RWPE1 (cell line): Measurements from ENCODE around the gene CREB5.

ENCODE experiments used
- CTCF ChIA-PET: fragments of 350-600 bp; sonication (Branson Sonifier 250); formaldehyde crosslinking; extraction: SDS; loops from one replicate; lab custom pipeline; 2021; lab: Yijun Ruan, JAX
- POLR2A ChIA-PET: fragments of 400-600 bp; formaldehyde crosslinking; extraction: SDS; loops from one replicate; lab custom pipeline; 2020; ENCODE audit warnings: antibody characterized with exemption; ENCODE audit not compliant: low non-redundant PET; lab: Yijun Ruan, JAX
- DNase-seq: peaks from one replicate; pipeline ENCODE4 v3.0.0; 2012; ENCODE audit warnings: low spot score
- H3K27ac ChIP-seq: fragments of 450-650 bp; 2 replicates; pipeline ENCODE4 v1.5.1; 2017
- CTCF ChIP-seq: fragments of 450-650 bp; conservative IDR thresholded peaks from 2 replicates; pipeline ENCODE4 v1.5.1; 2017; ENCODE audit warnings: low read depth, mild to moderate bottlenecking

The CREB5 gene

GRCh38 chr7:28711114-28711513 lies 298.8 kb downstream of the CREB5 start:
- CTCF ChIA-PET, result no interaction called here
- no peak overlapping the region for H3K27ac ChIP-seq
- POLR2A ChIA-PET, result no interaction called here
- TF ChIP-seq CTCF, result no peak
- DNase-seq, result no peak

- CTCF ChIA-PET, result interaction anchor here (1.2 kb wide), 1 partner anchor 11 kb away, joined by 3 read pairs; no protein-coding TSS in a partner anchor
- DNase-seq, result no peak
- TF ChIP-seq CTCF, result no peak
- POLR2A ChIA-PET, result no interaction called here
- no peak overlapping the region for H3K27ac ChIP-seq
Observed at GRCh38 chr7:28714459-28715120, 302.3 kb downstream of the CREB5 start.

DNA sequence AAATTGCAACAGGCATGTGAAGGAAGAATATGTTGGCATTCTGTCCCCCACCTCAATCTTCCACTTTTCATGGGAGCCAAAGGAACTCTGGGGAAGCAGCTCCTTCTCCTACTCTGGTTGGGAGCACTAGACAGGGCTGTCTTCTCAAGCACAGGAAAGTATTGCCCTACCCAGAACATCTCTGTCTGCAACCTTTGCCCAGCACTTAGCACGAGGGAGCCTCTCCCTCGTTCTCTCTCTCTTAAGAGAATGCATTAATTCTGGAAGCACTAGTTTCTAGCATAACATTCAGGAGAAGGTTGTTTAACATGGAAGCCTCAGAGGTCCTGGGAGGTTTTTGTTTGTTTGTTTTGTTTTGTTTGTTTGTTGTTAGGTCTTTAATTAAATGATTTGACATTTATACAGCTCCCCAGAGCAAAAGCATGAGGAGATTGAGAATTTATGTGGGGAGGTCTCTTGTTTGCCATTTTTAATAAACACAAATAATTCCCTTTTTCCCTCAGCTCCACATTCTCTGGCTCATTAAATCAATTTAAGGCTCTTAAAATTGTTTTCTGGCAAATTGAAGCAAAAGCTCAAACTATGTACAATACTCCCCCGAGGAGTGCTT lies 305.2 kb downstream of the CREB5 start:
- no peak for TF ChIP-seq CTCF
- ChIA-PET CTCF (interaction anchor here (0.6 kb wide), 2 partner anchors 17 to 20 kb away, joined by 3 to 7 read pairs; no protein-coding TSS in a partner anchor), POLR2A (no interaction called here)
- DNase-seq, result no peak
- H3K27ac ChIP-seq, result no peak overlapping the region

DNA sequence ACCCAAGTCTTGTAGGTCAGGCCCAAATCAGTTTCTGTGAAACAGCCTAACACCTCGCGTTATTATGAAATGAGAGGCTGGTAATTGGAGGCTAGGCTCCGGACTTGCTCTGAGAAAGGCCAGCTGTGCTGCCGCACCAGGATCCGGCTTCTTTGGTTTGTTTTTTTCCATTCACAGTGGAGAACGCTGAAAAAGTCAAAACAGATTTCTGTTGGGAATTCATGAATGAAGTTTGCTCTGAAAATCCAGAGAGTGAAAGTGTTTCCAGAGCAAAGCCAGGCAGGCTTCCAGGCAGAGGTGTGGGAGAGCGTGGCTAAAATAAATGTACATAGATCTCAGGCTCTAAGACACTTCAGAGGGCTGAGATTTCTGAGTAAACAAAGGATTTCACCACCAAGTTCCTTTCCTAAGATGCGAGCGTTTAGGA lies 305.8 kb downstream of the CREB5 start:
- POLR2A ChIA-PET, result no interaction called here

GRCh38 chr7:28718545-28718944 lies 306.2 kb downstream of the CREB5 start:
- CTCF ChIA-PET, result no interaction called here
- no peak for DNase-seq
- TF ChIP-seq CTCF, result no peak
- POLR2A ChIA-PET, result no interaction called here
- no peak overlapping the region for H3K27ac ChIP-seq

More for the DNA sequence above, 305.8 kb downstream of the CREB5 start:
- CTCF ChIA-PET, result interaction anchor here (0.6 kb wide), 1 partner anchor 21 kb away, joined by 3 read pairs; no protein-coding TSS in a partner anchor
- no peak overlapping the region for H3K27ac ChIP-seq
- DNase-seq, result no peak
- TF ChIP-seq CTCF, result no peak

GRCh38 chr7:28722684-28723083 lies 310.4 kb downstream of the CREB5 start:
- POLR2A ChIA-PET, result no interaction called here
- no peak overlapping the region for H3K27ac ChIP-seq
- CTCF ChIA-PET, result interaction anchor here (0.7 kb wide), 1 partner anchor 354 kb away, joined by 4 read pairs; no protein-coding TSS in a partner anchor
- no peak for TF ChIP-seq CTCF
- no peak for DNase-seq
